ENCODE measurements around the gene POTEM. TPM values are rescaled to one million over a fixed set of nuclear protein-coding genes. Genes with fewer than 3 reads are reported as not detected.
"Not testable (repeated sequence)": the region's sequence is repeated elsewhere in the genome, so short reads cannot be mapped to it uniquely, and the experiment has no call there.

Gene POTEM
- total RNA-seq = not detected
- long read RNA-seq = 0 reads

GRCh38 chr14:18967134-18967533 is at the start of gene POTEM:
Gene POTEM, plus strand, starts transcription at chr14:18967434. Its CDS starts 52 bp downstream, at chr14:18967486.
- H3K36me3 ChIP-seq; H3K4me1 ChIP-seq; H3K9me3 ChIP-seq; ATAC-seq; H3K27ac ChIP-seq; intact Hi-C loops (cut with DNase I); DNase-seq; H3K4me3 ChIP-seq; H3K27me3 ChIP-seq: not testable (repeated sequence)
- WGBS (ENCODE audit: insufficient coverage, low coverage, low lambda C conversion rate, missing lambda C conversion rate) = no CpG with 5 or more reads among the region's 13 CpGs

- ATAC-seq; H3K27me3 ChIP-seq; DNase-seq; H3K36me3 ChIP-seq; H3K4me3 ChIP-seq; H3K9me3 ChIP-seq; H3K27ac ChIP-seq; intact Hi-C loops (cut with DNase I); H3K4me1 ChIP-seq: not testable (repeated sequence)
- no CpG with 5 or more reads among the region's 8 CpGs for WGBS (ENCODE audit: insufficient coverage, low coverage, low lambda C conversion rate, missing lambda C conversion rate)
Measured at GRCh38 chr14:18918345-18918744, 48.9 kb upstream of the POTEM start.

- H3K27me3 ChIP-seq; H3K4me1 ChIP-seq; H3K4me3 ChIP-seq; H3K9me3 ChIP-seq; H3K27ac ChIP-seq; H3K36me3 ChIP-seq; DNase-seq; intact Hi-C loops (cut with DNase I): not testable (repeated sequence)
- 64% methylated on average over 3 of the region's 19 CpGs for WGBS (ENCODE audit: insufficient coverage, low coverage, low lambda C conversion rate, missing lambda C conversion rate)
- peak in 2 of 4 donors; percentile 18 to 21 for ATAC-seq
Measured at GRCh38 chr14:18920052-18920451, 47.2 kb upstream of the POTEM start.

GRCh38 chr14:18921055-18921701 is 46.1 kb upstream of the POTEM start:
- H3K36me3 ChIP-seq; H3K4me3 ChIP-seq; H3K27me3 ChIP-seq; H3K4me1 ChIP-seq; H3K27ac ChIP-seq; H3K9me3 ChIP-seq; intact Hi-C loops (cut with DNase I); DNase-seq: not testable (repeated sequence)
- ATAC-seq = peak in 2 of 4 donors; percentile 41 to 50
- 30% methylated on average over 1 of the region's 5 CpGs for whole genome bisulfite sequencing (ENCODE audit: insufficient coverage, low coverage, low lambda C conversion rate, missing lambda C conversion rate)

GRCh38 chr14:18936848-18937247 is 30.4 kb upstream of the POTEM start:
- H3K4me1 ChIP-seq; H3K36me3 ChIP-seq; H3K9me3 ChIP-seq; H3K27ac ChIP-seq; H3K27me3 ChIP-seq; ATAC-seq; DNase-seq; H3K4me3 ChIP-seq; intact Hi-C loops (cut with DNase I): not testable (repeated sequence)
- WGBS (ENCODE audit: insufficient coverage, low coverage, low lambda C conversion rate, missing lambda C conversion rate) = no CpG with 5 or more reads among the region's 9 CpGs

GRCh38 chr14:18938733-18939132 is 28.5 kb upstream of the POTEM start:
- H3K27me3 ChIP-seq; H3K27ac ChIP-seq; H3K4me3 ChIP-seq; H3K4me1 ChIP-seq; H3K9me3 ChIP-seq; intact Hi-C loops (cut with DNase I); DNase-seq; ATAC-seq; H3K36me3 ChIP-seq: not testable (repeated sequence)
- WGBS (ENCODE audit: insufficient coverage, low coverage, low lambda C conversion rate, missing lambda C conversion rate) = no CpG with 5 or more reads among the region's 2 CpGs

GRCh38 chr14:18949939-18950338 is 17.3 kb upstream of the POTEM start:
- intact Hi-C loops (cut with DNase I) = not testable (repeated sequence)

GRCh38 chr14:18953085-18953484 is 14.1 kb upstream of the POTEM start:
- H3K36me3 ChIP-seq; H3K4me3 ChIP-seq; H3K27me3 ChIP-seq; H3K9me3 ChIP-seq; H3K27ac ChIP-seq; intact Hi-C loops (cut with DNase I); H3K4me1 ChIP-seq: not testable (repeated sequence)
- 57% methylated on average over 9 of the region's 9 CpGs for WGBS (ENCODE audit: insufficient coverage, low coverage, low lambda C conversion rate, missing lambda C conversion rate)
- peak in 1 of 4 donors; percentile 54 for ATAC-seq
- peak in 2 of 3 donors; percentile 37 to 41 for DNase-seq

More at GRCh38 chr14:18949939-18950338, 17.3 kb upstream of the POTEM start:
- not testable (repeated sequence) for H3K36me3 ChIP-seq, H3K27ac ChIP-seq, H3K4me3 ChIP-seq, H3K9me3 ChIP-seq, H3K4me1 ChIP-seq, H3K27me3 ChIP-seq
- DNase-seq (peak in 1 of 3 donors; percentile 36), ATAC-seq (peak in 1 of 4 donors; percentile 36)
- 53% methylated on average over 4 of the region's 6 CpGs for WGBS (ENCODE audit: insufficient coverage, low coverage, low lambda C conversion rate, missing lambda C conversion rate)

- H3K4me3 ChIP-seq; intact Hi-C loops (cut with DNase I); H3K27ac ChIP-seq; H3K9me3 ChIP-seq; H3K36me3 ChIP-seq; ATAC-seq; H3K27me3 ChIP-seq; H3K4me1 ChIP-seq; DNase-seq: not testable (repeated sequence)
- WGBS (ENCODE audit: insufficient coverage, low coverage, low lambda C conversion rate, missing lambda C conversion rate) = 18% methylated on average over 3 of the region's 6 CpGs
Measured at GRCh38 chr14:18955816-18956215, 11.4 kb upstream of the POTEM start.

- intact Hi-C loops (cut with DNase I) = not testable (repeated sequence)
Measured at GRCh38 chr14:18961576-18961975, 5.7 kb upstream of the POTEM start.

GRCh38 chr14:18962143-18962542 is 5.1 kb upstream of the POTEM start:
- H3K9me3 ChIP-seq; H3K27me3 ChIP-seq; ATAC-seq; H3K36me3 ChIP-seq; H3K4me1 ChIP-seq; H3K27ac ChIP-seq; DNase-seq; H3K4me3 ChIP-seq; intact Hi-C loops (cut with DNase I): not testable (repeated sequence)
- no CpG with 5 or more reads among the region's 6 CpGs for WGBS (ENCODE audit: insufficient coverage, low coverage, low lambda C conversion rate, missing lambda C conversion rate)

More at GRCh38 chr14:18961576-18961975, 5.7 kb upstream of the POTEM start:
- not testable (repeated sequence) for H3K4me3 ChIP-seq, H3K4me1 ChIP-seq, DNase-seq, H3K36me3 ChIP-seq, ATAC-seq, H3K27me3 ChIP-seq, H3K27ac ChIP-seq, H3K9me3 ChIP-seq
- 33% methylated on average over 1 of the region's 2 CpGs for WGBS (ENCODE audit: insufficient coverage, low coverage, low lambda C conversion rate, missing lambda C conversion rate)

GRCh38 chr14:18963276-18963675 is 4.0 kb upstream of the POTEM start:
- H3K36me3 ChIP-seq; H3K4me3 ChIP-seq; intact Hi-C loops (cut with DNase I); H3K9me3 ChIP-seq; DNase-seq; H3K27me3 ChIP-seq; H3K27ac ChIP-seq; H3K4me1 ChIP-seq: not testable (repeated sequence)
- peak in 2 of 4 donors; percentile 13 to 23 for ATAC-seq
- WGBS (ENCODE audit: insufficient coverage, low coverage, low lambda C conversion rate, missing lambda C conversion rate) = 83% methylated on average over 1 of the region's 6 CpGs

All from right lobe of liver (tissue), 6 donors.